GM23248 (cell line): ENCODE data around the gene DIAPH1. TPM values are rescaled to one million over a fixed set of nuclear protein-coding genes. Genes with fewer than 3 reads are reported as not detected.

ENCODE experiments used
- DNase-seq: peaks from one replicate; pipeline ENCODE4 v3.0.0-alpha.2; 2015
- H2AFZ ChIP-seq: fragments of 200-600 bp; sonication (generic); 2 replicates; pipeline ENCODE4 v1.6.1; 2016; ENCODE audit warnings: antibody characterized with exemption
- H3F3A ChIP-seq: fragments of 200-600 bp; sonication (generic); 2 replicates; pipeline ENCODE4 v1.6.1; 2016; ENCODE audit warnings: mild to moderate bottlenecking, antibody characterized with exemption, mixed run types; ENCODE audit not compliant: insufficient read depth
- H3K27ac ChIP-seq: fragments of 200-600 bp; sonication (generic); 2 replicates; pipeline ENCODE4 v1.5.1; 2016; ENCODE audit warnings: mild to moderate bottlenecking
- H3K27me3 ChIP-seq: fragments of 200-600 bp; sonication (generic); replicated peaks from 2 replicates; pipeline ENCODE4 v1.6.1; 2016; ENCODE audit warnings: mild to moderate bottlenecking; ENCODE audit not compliant: insufficient read depth
- H3K36me3 ChIP-seq: fragments of 200-600 bp; sonication (generic); 2 replicates; pipeline ENCODE4 v1.6.1; 2016; ENCODE audit warnings: low read depth, mild to moderate bottlenecking
- H3K4me1 ChIP-seq: fragments of 200-600 bp; sonication (generic); 2 replicates; pipeline ENCODE4 v1.6.1; 2016; ENCODE audit warnings: mild to moderate bottlenecking; ENCODE audit not compliant: insufficient read depth
- H3K4me2 ChIP-seq: fragments of 200-600 bp; sonication (generic); one replicate; pipeline ENCODE4 v1.6.1; 2016; ENCODE audit warnings: mild to moderate bottlenecking; ENCODE audit not compliant: unreplicated experiment
- H3K4me3 ChIP-seq: fragments of 200-600 bp; sonication (generic); 2 replicates; pipeline ENCODE4 v1.5.1; 2016; ENCODE audit warnings: mild to moderate bottlenecking
- H3K79me2 ChIP-seq: fragments of 200-600 bp; sonication (generic); 2 replicates; pipeline ENCODE4 v1.6.1; 2016; ENCODE audit warnings: mild to moderate bottlenecking; ENCODE audit not compliant: insufficient read depth
- H3K9ac ChIP-seq: fragments of 200-600 bp; sonication (generic); 2 replicates; pipeline ENCODE4 v1.6.1; 2016; ENCODE audit warnings: mild to moderate bottlenecking
- H3K9me2 ChIP-seq: fragments of 200-600 bp; sonication (generic); 2 replicates; pipeline ENCODE4 v1.6.1; 2016; ENCODE audit warnings: mixed run types, mild to moderate bottlenecking, moderate library complexity; ENCODE audit not compliant: insufficient read depth
- H3K9me3 ChIP-seq: fragments of 200-600 bp; sonication (generic); one replicate; pipeline ENCODE4 v1.6.1; 2017; ENCODE audit warnings: low read depth
- H4K20me1 ChIP-seq: fragments of 200-600 bp; sonication (generic); 2 replicates; pipeline ENCODE4 v1.6.0; 2016; ENCODE audit not compliant: insufficient read depth
- EZH2 ChIP-seq: fragments of 200-600 bp; sonication (generic); IDR thresholded peaks from 2 replicates; pipeline ENCODE4 v1.6.1; 2018; ENCODE audit warnings: antibody characterized with exemption, mild to moderate bottlenecking; ENCODE audit not compliant: insufficient read depth, poor library complexity, severe bottlenecking
- EZH2phosphoT487 ChIP-seq: fragments of 200-600 bp; sonication (generic); IDR thresholded peaks from 2 replicates; pipeline ENCODE4 v1.6.1; 2018; ENCODE audit warnings: antibody characterized with exemption, moderate library complexity, mild to moderate bottlenecking, low read depth; ENCODE audit not compliant: insufficient read depth
- WGBS, 2 experiments: methylation state at CpG; one replicate each; pipeline ENCODE4 v1.1.6; 2015 to 2017; ENCODE audit warnings: low lambda C conversion rate in 2 of 2, low coverage in 1 of 2; ENCODE audit errors: missing lambda C conversion rate in 2 of 2; 5-methylcytosine and 5-hydroxymethylcytosine counted together
- in situ Hi-C: fragments of 300-500 bp; cut with MboI; formaldehyde crosslinking; loops from 2 replicates; pipeline ENCODE4 v1.15.0; 2020
- polyA plus RNA-seq: library from polyadenylated mRNA; unstranded; fragments of >200 nt; fragmentation: Nextera tagmentation; extraction: Ambion mirVana; gene quantifications from 2 replicates; pipeline ENCODE4 v1.2.1, GENCODE V29; 2016
- total RNA-seq: library from RNA; depleted of rRNA; stranded (reverse); fragments of >200 nt; shearing (Covaris generic); gene quantifications from 2 replicates; pipeline ENCODE4 v1.2.3, GENCODE V29; 2014

Gene DIAPH1
- total and polyA plus RNA-seq, 2 experiments from 2014 or later = 26.0 to 34.4 TPM

- H3K9ac ChIP-seq = no peak overlapping the region
- peaks cover 5% of the 10 kb centered on the region for H3K79me2 ChIP-seq
- no peaks in the 10 kb centered on the region for H4K20me1 ChIP-seq
- no peak overlapping the region for H2AFZ ChIP-seq
- no peak for DNase-seq
- H3K4me3 ChIP-seq = peak overlapping the region; percentile 92
- peaks cover 8% of the 10 kb centered on the region; the same call in 1 of the 2 replicates for H3F3A ChIP-seq
- in situ Hi-C loops = no loop called here
- peaks cover 5% of the 10 kb centered on the region; the same call in 1 of the 2 replicates for H3K36me3 ChIP-seq
- H3K4me2 ChIP-seq = no peak overlapping the region
- H3K4me1 ChIP-seq = peaks cover 12% of the 10 kb centered on the region
- H3K27me3 ChIP-seq = no peaks in the 10 kb centered on the region
- H3K9me3 ChIP-seq = no peaks in the 10 kb centered on the region
- no peaks in the 10 kb centered on the region for H3K9me2 ChIP-seq
- no peak overlapping the region for H3K27ac ChIP-seq
- TF ChIP-seq EZH2 = no peak
- TF ChIP-seq EZH2phosphoT487 = no peak
These were observed 31.2 kb upstream of the DIAPH1 start for GRCh38 chr5:141649972-141650371.

- no peak overlapping the region for H3K27ac ChIP-seq
- no peaks in the 10 kb centered on the region for H3K27me3 ChIP-seq
- no peaks in the 10 kb centered on the region for H3K9me2 ChIP-seq
- no peak overlapping the region for H2AFZ ChIP-seq
- peaks cover 5% of the 10 kb centered on the region; the same call in 1 of the 2 replicates for H3K36me3 ChIP-seq
- no peak for TF ChIP-seq EZH2
- TF ChIP-seq EZH2phosphoT487 = no peak
- no peak overlapping the region for H3K4me2 ChIP-seq
- WGBS, 2 experiments = 95 to 97% methylated on average over 14 to 17 of the region's 17 CpGs
- no peak for DNase-seq
- peaks cover 8% of the 10 kb centered on the region; the same call in 1 of the 2 replicates for H3F3A ChIP-seq
- no peaks in the 10 kb centered on the region for H3K9me3 ChIP-seq
- H3K4me1 ChIP-seq = peaks cover 6% of the 10 kb centered on the region; the same call in 1 of the 2 replicates
- peaks cover 5% of the 10 kb centered on the region for H3K79me2 ChIP-seq
- no peak overlapping the region for H3K9ac ChIP-seq
- H3K4me3 ChIP-seq = no peak overlapping the region
- in situ Hi-C loops = no loop called here
- no peaks in the 10 kb centered on the region for H4K20me1 ChIP-seq
These were observed 30.4 kb upstream of the DIAPH1 start for GRCh38 chr5:141649056-141649688.

- no peak overlapping the region for H3K4me2 ChIP-seq
- H3K27me3 ChIP-seq = no peaks in the 10 kb centered on the region
- no peak overlapping the region for H3K9ac ChIP-seq
- no peaks in the 10 kb centered on the region for H3K9me2 ChIP-seq
- TF ChIP-seq EZH2phosphoT487 = no peak
- no peak for TF ChIP-seq EZH2
- peaks cover 5% of the 10 kb centered on the region; the same call in 1 of the 2 replicates for H3K36me3 ChIP-seq
- H3K27ac ChIP-seq = no peak overlapping the region
- peaks cover 5% of the 10 kb centered on the region for H3K79me2 ChIP-seq
- in situ Hi-C loops = no loop called here
- H3K4me1 ChIP-seq = no peaks in the 10 kb centered on the region
- H2AFZ ChIP-seq = no peak overlapping the region
- 89% methylated on average over 3 of the region's 3 CpGs for WGBS, 2 experiments
- no peak for DNase-seq
- H3K9me3 ChIP-seq = no peaks in the 10 kb centered on the region
- no peak overlapping the region for H3K4me3 ChIP-seq
- H3F3A ChIP-seq = peaks cover 13% of the 10 kb centered on the region; the same call in 1 of the 2 replicates
- H4K20me1 ChIP-seq = no peaks in the 10 kb centered on the region
These were observed 29.1 kb upstream of the DIAPH1 start for GRCh38 chr5:141647851-141648250.

GRCh38 chr5:141647242-141647641 lies 28.4 kb upstream of the DIAPH1 start:
- peaks cover 2% of the 10 kb centered on the region; the same call in 1 of the 2 replicates for H3K4me1 ChIP-seq
- no peaks in the 10 kb centered on the region for H3K27me3 ChIP-seq
- no peak overlapping the region for H3K9ac ChIP-seq
- H4K20me1 ChIP-seq = no peaks in the 10 kb centered on the region
- H3K27ac ChIP-seq = no peak overlapping the region
- no peak overlapping the region for H3K4me3 ChIP-seq
- H3K9me3 ChIP-seq = no peaks in the 10 kb centered on the region
- H3F3A ChIP-seq = peaks cover 17% of the 10 kb centered on the region; the same call in 1 of the 2 replicates
- H3K4me2 ChIP-seq = no peak overlapping the region
- no peak for TF ChIP-seq EZH2
- TF ChIP-seq EZH2phosphoT487 = no peak
- H2AFZ ChIP-seq = no peak overlapping the region
- H3K36me3 ChIP-seq = peaks cover 5% of the 10 kb centered on the region; the same call in 1 of the 2 replicates
- DNase-seq = no peak
- in situ Hi-C loops = no loop called here
- H3K79me2 ChIP-seq = peaks cover 5% of the 10 kb centered on the region
- no peaks in the 10 kb centered on the region for H3K9me2 ChIP-seq
- WGBS, 2 experiments = 91 to 92% methylated on average over 5 of the region's 5 CpGs

GRCh38 chr5:141646026-141646425 lies 27.2 kb upstream of the DIAPH1 start:
- H3K4me1 ChIP-seq = peaks cover 5% of the 10 kb centered on the region; the same call in 1 of the 2 replicates
- DNase-seq = no peak
- H3K9me3 ChIP-seq = no peaks in the 10 kb centered on the region
- H3K9ac ChIP-seq = no peak overlapping the region
- H2AFZ ChIP-seq = no peak overlapping the region
- H4K20me1 ChIP-seq = no peaks in the 10 kb centered on the region
- no peaks in the 10 kb centered on the region for H3K9me2 ChIP-seq
- peaks cover 14% of the 10 kb centered on the region; the same call in 1 of the 2 replicates for H3F3A ChIP-seq
- TF ChIP-seq EZH2 (no peak), EZH2phosphoT487 (no peak)
- H3K36me3 ChIP-seq = peaks cover 5% of the 10 kb centered on the region; the same call in 1 of the 2 replicates
- in situ Hi-C loops = no loop called here
- 88 to 92% methylated on average over 6 of the region's 6 CpGs for WGBS, 2 experiments
- no peaks in the 10 kb centered on the region for H3K27me3 ChIP-seq
- H3K27ac ChIP-seq = no peak overlapping the region
- no peak overlapping the region for H3K4me2 ChIP-seq
- peaks cover 5% of the 10 kb centered on the region for H3K79me2 ChIP-seq
- H3K4me3 ChIP-seq = no peak overlapping the region
